Dedifferentiated amniotic fluid mesenchymal stem cell (primary cell): ENCODE data around the gene SHOX.
"Not testable (repeated sequence)": the region's sequence is repeated elsewhere in the genome, so short reads cannot be mapped to it uniquely, and the experiment has no call there.

Experiments
- DNase-seq: peaks from one replicate; pipeline ENCODE4 v3.0.0-alpha.2; 2016; ENCODE audit errors: extremely low spot score

SHOX gene

DNA sequence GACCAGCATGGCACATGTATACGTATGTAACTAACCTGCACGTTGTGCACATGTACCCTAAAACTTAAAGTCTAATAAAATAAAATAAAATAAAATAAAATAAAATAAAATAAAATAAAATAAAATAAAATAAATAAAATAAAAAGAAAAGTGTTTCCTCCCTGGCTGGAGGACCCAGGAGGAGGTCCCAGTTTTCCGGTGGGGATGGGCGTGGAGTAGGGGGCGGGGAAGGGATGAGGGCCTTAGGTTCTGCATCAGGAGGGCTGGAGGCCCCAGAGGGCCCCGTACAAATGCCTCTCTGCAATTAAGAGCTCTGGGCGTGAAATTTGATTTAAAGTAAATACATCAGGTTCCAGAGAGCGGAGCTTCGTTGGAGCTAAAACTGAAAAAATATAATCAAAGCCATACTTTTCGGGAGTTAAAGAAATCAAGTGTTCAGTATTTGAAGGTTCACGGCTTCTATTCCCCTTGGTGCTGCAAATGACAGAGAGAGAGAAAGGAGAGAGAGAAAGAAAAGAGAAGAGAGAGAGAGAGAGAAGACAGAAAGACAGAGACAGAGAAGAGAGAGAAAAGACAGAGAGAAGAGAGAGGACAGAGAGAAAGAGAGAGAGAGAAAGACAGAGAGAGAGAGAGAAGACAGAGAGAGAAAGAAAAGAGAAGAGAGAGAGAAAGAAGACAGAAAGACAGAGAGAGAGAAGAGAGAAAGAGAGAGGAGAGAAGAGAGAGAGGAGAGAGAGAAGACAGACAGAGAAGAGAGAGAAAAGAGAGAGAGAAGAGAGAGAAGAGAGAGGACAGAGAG lies 8.7 kb upstream of the SHOX start:
- no peak for DNase-seq

DNA sequence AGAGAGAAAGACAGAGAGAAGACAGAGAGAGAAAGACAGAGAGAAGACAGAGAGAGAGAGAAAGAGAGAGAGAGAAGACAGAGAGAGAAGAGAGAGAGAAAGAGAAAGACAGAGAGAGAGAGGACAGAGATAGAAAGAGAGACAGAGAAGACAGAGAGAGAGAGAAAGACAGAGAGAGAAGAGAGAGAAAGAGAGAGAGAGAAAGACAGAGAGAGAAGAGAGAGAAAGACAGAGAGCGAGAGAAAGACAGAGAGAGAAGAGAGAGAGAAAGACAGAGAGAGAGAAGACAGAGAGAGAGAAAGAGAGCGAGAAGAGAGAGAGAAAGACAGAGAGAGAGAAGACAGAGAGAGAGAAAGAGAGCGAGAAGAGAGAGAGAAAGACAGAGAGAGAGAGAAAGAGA lies 7.8 kb upstream of the SHOX start:
- not testable (repeated sequence) for DNase-seq

GRCh38 chrX:623268-623598 lies 7.4 kb upstream of the SHOX start:
- no peak for DNase-seq

DNA sequence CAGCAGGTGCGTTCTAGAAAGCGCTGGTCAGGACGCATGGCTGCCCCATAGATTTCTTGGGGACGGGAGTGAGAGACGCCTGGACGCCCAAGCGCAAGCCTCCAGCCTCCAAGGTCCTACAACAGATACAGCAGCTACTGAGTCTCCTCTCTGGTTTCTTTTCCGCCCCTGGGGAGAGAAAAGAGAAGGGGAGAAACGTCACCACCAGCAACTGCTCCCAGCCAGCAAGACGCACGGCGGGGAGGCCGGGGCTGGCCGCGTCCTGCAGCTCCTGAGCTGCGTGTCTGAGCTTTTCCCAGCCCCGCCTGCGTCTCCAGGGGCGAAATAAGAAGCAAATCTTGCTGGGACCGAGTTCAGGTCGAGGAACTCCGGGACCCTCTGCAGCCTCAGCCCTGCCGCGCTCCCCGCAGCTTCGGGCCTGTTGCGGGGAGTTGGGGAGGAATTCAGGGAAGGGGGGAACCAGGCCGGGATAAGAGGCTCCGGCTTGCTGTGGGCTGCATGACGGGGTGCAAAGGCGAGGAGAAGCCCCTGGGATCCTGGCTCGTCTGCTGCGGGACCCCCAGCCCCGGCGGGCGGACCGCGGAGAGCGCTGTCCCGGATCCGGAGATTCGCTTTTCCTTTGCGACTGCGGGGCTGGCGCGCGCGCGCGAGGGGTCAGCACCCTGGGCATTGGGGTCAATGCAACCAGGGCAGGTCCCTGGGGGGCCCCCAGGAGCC lies 6.8 kb upstream of the SHOX start:
- no peak for DNase-seq

- DNase-seq: no peak
Observed at GRCh38 chrX:625137-625691, 5.4 kb upstream of the SHOX start.

- DNase-seq: not testable (repeated sequence)
Observed at GRCh38 chrX:626047-626446, 4.5 kb upstream of the SHOX start.

GRCh38 chrX:626745-627509 lies 3.7 kb upstream of the SHOX start:
- no peak for DNase-seq

DNA sequence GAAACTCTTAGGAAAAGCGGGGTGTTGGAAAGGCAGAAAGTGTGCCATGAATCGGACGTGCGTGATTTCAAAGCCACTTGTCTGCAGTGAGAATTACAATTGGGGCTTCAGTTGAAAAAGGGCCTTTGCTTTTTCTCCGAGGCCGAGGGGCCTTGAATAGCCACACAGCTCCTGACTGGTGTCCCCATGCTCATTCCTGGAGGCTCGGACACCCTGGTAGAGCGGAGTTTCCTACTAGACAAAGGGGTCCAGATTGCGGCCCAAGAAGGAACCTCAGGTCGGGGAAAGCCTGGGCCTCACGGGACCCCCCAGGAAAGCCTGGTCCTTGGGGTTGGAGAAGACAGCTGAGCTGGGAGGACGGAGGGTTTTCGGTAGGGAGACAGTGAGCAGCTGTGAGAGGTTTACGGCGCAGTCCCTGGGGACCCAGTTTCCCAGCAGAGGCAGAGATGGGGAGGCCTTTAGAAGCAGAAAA lies 3.0 kb upstream of the SHOX start:
- DNase-seq: no peak

GRCh38 chrX:627995-628394 lies 2.6 kb upstream of the SHOX start:
- no peak for DNase-seq

- no peak for DNase-seq
Observed at GRCh38 chrX:629230-630006, 1.2 kb upstream of the SHOX start.

GRCh38 chrX:630007-630611 lies 482 bp upstream of the SHOX start:
- no peak for DNase-seq

DNA sequence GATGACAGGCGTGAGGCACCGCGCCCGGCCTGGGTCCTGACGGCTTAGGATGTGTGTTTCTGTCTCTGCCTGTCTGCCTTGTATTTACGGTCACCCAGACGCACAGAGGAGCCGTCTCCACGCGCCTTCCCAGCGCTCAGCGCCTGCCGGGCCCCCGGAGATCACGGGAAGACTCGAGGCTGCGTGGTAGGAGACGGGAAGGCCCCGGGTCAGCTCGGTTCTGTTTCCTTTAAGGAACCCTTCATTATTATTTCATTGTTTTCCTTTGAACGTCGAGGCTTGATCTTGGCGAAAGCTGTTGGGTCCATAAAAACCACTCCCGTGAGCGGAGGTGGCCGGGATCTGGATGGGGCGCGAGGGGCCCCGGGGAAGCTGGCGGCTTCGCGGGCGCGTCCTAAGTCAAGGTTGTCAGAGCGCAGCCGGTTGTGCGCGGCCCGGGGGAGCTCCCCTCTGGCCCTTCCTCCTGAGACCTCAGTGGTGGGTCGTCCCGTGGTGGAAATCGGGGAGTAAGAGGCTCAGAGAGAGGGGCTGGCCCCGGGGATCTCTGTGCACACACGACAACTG lies 1.3 kb downstream of the SHOX start:
- DNase-seq: no peak

- no peak for DNase-seq
Observed at GRCh38 chrX:632366-633042, 1.9 kb downstream of the SHOX start.

GRCh38 chrX:633043-633984 lies 2.7 kb downstream of the SHOX start:
- DNase-seq: no peak

GRCh38 chrX:633985-634958 lies 3.7 kb downstream of the SHOX start:
- DNase-seq: no peak

- DNase-seq: no peak
Observed at GRCh38 chrX:635428-636090, 5.0 kb downstream of the SHOX start.

GRCh38 chrX:636981-637659 lies 6.5 kb downstream of the SHOX start:
- DNase-seq: no peak
